ENCODE results near the gene ACP7.

DNA sequence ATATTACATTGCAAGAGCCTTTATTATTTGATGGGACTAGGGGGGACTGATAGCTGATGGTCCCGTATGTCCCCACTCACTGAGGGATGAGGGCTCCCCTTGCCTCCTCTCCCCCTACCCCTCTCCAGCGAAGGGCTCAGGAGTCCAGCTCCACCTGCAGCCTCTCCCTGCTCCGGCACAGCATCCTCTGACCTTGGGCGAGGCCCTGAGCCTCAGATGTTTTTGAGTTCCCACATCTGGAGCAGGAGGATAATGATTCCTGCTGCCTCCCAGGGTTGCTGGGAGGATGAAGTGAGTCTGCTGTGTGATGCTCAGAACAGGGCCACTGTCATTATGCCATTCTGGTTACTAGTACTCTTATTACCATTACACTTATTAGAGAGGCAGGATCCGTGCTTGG, 56.4 kb downstream of the ACP7 start:
- TF ChIP-seq, protein P1, sequence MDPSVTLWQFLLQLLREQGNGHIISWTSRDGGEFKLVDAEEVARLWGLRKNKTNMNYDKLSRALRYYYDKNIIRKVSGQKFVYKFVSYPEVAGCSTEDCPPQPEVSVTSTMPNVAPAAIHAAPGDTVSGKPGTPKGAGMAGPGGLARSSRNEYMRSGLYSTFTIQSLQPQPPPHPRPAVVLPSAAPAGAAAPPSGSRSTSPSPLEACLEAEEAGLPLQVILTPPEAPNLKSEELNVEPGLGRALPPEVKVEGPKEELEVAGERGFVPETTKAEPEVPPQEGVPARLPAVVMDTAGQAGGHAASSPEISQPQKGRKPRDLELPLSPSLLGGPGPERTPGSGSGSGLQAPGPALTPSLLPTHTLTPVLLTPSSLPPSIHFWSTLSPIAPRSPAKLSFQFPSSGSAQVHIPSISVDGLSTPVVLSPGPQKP (IDR thresholded peaks at IDR 0.05; ENCODE audit: borderline replicate concordance, low read depth, low read length): no peak
- TF ChIP-seq, protein P2, sequence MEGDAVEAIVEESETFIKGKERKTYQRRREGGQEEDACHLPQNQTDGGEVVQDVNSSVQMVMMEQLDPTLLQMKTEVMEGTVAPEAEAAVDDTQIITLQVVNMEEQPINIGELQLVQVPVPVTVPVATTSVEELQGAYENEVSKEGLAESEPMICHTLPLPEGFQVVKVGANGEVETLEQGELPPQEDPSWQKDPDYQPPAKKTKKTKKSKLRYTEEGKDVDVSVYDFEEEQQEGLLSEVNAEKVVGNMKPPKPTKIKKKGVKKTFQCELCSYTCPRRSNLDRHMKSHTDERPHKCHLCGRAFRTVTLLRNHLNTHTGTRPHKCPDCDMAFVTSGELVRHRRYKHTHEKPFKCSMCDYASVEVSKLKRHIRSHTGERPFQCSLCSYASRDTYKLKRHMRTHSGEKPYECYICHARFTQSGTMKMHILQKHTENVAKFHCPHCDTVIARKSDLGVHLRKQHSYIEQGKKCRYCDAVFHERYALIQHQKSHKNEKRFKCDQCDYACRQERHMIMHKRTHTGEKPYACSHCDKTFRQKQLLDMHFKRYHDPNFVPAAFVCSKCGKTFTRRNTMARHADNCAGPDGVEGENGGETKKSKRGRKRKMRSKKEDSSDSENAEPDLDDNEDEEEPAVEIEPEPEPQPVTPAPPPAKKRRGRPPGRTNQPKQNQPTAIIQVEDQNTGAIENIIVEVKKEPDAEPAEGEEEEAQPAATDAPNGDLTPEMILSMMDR (conservative IDR thresholded peaks at IDR 0.05; ENCODE audit: low read depth, low read length): no peak
- no peak for TF ChIP-seq MXI1 (IDR thresholded peaks at IDR 0.05; ENCODE audit: borderline replicate concordance, low read depth, low read length)
- no peak for TF ChIP-seq MAFK (IDR thresholded peaks at IDR 0.05; ENCODE audit: low read depth, low read length)
- TF ChIP-seq POLR2A (IDR thresholded peaks at IDR 0.05; ENCODE audit: low read depth, low read length): no peak
- TF ChIP-seq BHLHE40 (IDR thresholded peaks at IDR 0.05; ENCODE audit: low read depth, low read length): no peak
